B cell (primary cell): ENCODE data around the gene THY1. TPM values are rescaled to one million over a fixed set of nuclear protein-coding genes. Genes with fewer than 3 reads are reported as not detected.

ENCODE experiments used
- ATAC-seq: fragments of 200-7000 bp; cut with Tn5 transposase; one replicate; pipeline ENCODE4 v1.10.0; 2021; ENCODE audit warnings: low read depth, mild to moderate bottlenecking, moderate number of reproducible peaks, moderate library complexity
- CTCF ChIA-PET: fragments of 350-600 bp; sonication (Branson Sonifier 250); formaldehyde crosslinking; loops from one replicate; lab custom pipeline; 2021; ENCODE audit warnings: antibody characterized with exemption, inconsistent platforms; lab: Charles Lee
- POLR2A ChIA-PET: fragments of 350-600 bp; sonication (Branson Sonifier 250); formaldehyde crosslinking; loops from one replicate; lab custom pipeline; 2021; ENCODE audit warnings: antibody characterized with exemption; lab: Charles Lee
- DNase-seq: peaks from one replicate; pipeline ENCODE4 v3.0.0; 2013
- H2AFZ ChIP-seq: 2 replicates; pipeline ENCODE4 v1.6.1; 2012; ENCODE audit warnings: mild to moderate bottlenecking, low read depth, low read length; ENCODE audit not compliant: insufficient read depth, poor library complexity, severe bottlenecking
- H3K27ac ChIP-seq, 2 donors: 1 replicate in 1 of 2; 2 replicates in 1 of 2; pipeline ENCODE4 v1.5.1; 2012 to 2013; ENCODE audit warnings: low read length in 2 of 2, mild to moderate bottlenecking in 2 of 2, moderate library complexity in 1 of 2
- H3K27me3 ChIP-seq, 4 experiments: fragments of 200-600 bp in 1 of 4; sonication (generic) in 1 of 4; replicated peaks in 1 of 4; 1 replicate in 2 of 4; 2 replicates in 2 of 4; pipeline versions ENCODE4 v1.6.1 to v1.7.0; 2013 to 2016; ENCODE audit warnings: low read length in 3 of 4, mild to moderate bottlenecking in 2 of 4, mixed read lengths in 1 of 4, moderate library complexity in 1 of 4; ENCODE audit not compliant: insufficient read depth in 4 of 4, control insufficient read depth in 3 of 4; ENCODE audit errors: control extremely low read depth in 1 of 4
- H3K36me3 ChIP-seq, 2 experiments: replicated peaks in 1 of 2; 1 replicate in 1 of 2; 2 replicates in 1 of 2; pipeline versions ENCODE4 v1.6.1 to v1.7.1; 2013; ENCODE audit warnings: low read length in 1 of 2; ENCODE audit not compliant: insufficient read depth in 2 of 2, control insufficient read depth in 1 of 2; ENCODE audit errors: control extremely low read depth in 1 of 2, extremely low read depth in 1 of 2
- H3K4me1 ChIP-seq, 2 donors: fragments of 200-600 bp in 1 of 2; sonication (generic) in 1 of 2; 1 replicate in 1 of 2; 2 replicates in 1 of 2; pipeline versions ENCODE4 v1.5.1 to v1.6.1; 2013 to 2017; ENCODE audit warnings: low read length in 2 of 2; ENCODE audit not compliant: control insufficient read depth in 2 of 2, insufficient read depth in 2 of 2
- H3K4me2 ChIP-seq: replicated peaks from 2 replicates; pipeline ENCODE3; 2012; ENCODE audit warnings: mild to moderate bottlenecking, low read depth, low read length; ENCODE audit not compliant: poor library complexity, severe bottlenecking
- H3K4me3 ChIP-seq, 5 experiments: fragments of 200-600 bp in 1 of 5; sonication (generic) in 1 of 5; 1 replicate in 3 of 5; 2 replicates in 2 of 5; pipeline versions ENCODE4 v1.5.1 to v1.7.0; 2011 to 2016; ENCODE audit warnings: low read length in 4 of 5, mild to moderate bottlenecking in 4 of 5, low read depth in 2 of 5, control low read depth in 1 of 5, moderate library complexity in 1 of 5; ENCODE audit not compliant: insufficient read depth in 1 of 5; ENCODE audit errors: control extremely low read depth in 1 of 5, extremely low read depth in 1 of 5
- H3K79me2 ChIP-seq: fragments of 200-600 bp; sonication (generic); one replicate; pipeline ENCODE4 v1.6.0; 2016; ENCODE audit warnings: low read length; ENCODE audit not compliant: control insufficient read depth, insufficient read depth
- H3K9ac ChIP-seq: fragments of 200-600 bp; sonication (generic); 2 replicates; pipeline ENCODE4 v1.6.1; 2017; ENCODE audit warnings: mild to moderate bottlenecking, low read length, moderate library complexity
- H3K9me3 ChIP-seq, 3 donors: one replicate each; pipeline versions ENCODE4 v1.6.1 to v1.7.1; 2013; ENCODE audit warnings: low read length in 2 of 3; ENCODE audit not compliant: control insufficient read depth in 2 of 3, insufficient read depth in 1 of 3; ENCODE audit errors: control extremely low read depth in 1 of 3
- H4K20me1 ChIP-seq: 2 replicates; pipeline ENCODE4 v1.6.0; 2012; ENCODE audit warnings: mild to moderate bottlenecking, low read length; ENCODE audit not compliant: insufficient read depth, control insufficient read depth, poor library complexity, severe bottlenecking
- H3K27ac Mint-ChIP-seq: one replicate; pipeline ENCODE4 v1.8.0; 2021; ENCODE audit warnings: mixed read lengths
- H3K27me3 Mint-ChIP-seq: one replicate; pipeline ENCODE4 v1.8.0; 2021; ENCODE audit warnings: mixed read lengths
- H3K4me1 Mint-ChIP-seq: one replicate; pipeline ENCODE4 v1.8.0; 2021; ENCODE audit warnings: mixed read lengths
- H3K4me3 Mint-ChIP-seq: one replicate; pipeline ENCODE4 v1.8.0; 2021; ENCODE audit warnings: mixed read lengths
- H3K9me3 Mint-ChIP-seq: one replicate; pipeline ENCODE4 v1.8.0; 2022; ENCODE audit warnings: mixed read lengths; ENCODE audit not compliant: insufficient read depth
- EZH2 ChIP-seq: IDR thresholded peaks from 2 replicates; pipeline ENCODE4 v1.6.1; 2012; ENCODE audit warnings: borderline replicate concordance, low read depth, mild to moderate bottlenecking, moderate library complexity, low read length; ENCODE audit not compliant: insufficient read depth, poor library complexity, severe bottlenecking
- WGBS: methylation state at CpG from one replicate; pipeline ENCODE4 v1.1.5; 2013; ENCODE audit warnings: missing lambda C conversion rate; ENCODE audit not compliant: insufficient coverage; 5-methylcytosine and 5-hydroxymethylcytosine counted together
- intact Hi-C: fragments of 100-400 bp; cut with micrococcal nuclease; formaldehyde crosslinking; loops from one replicate; pipeline ENCODE4 v1.10.0; 2022
- polyA plus RNA-seq: library from polyadenylated mRNA; depleted of rRNA; stranded (reverse); fragments of >200 nt; gene quantifications from 2 replicates; pipeline ENCODE4 v1.2.3, GENCODE V29; 2012
- total RNA-seq, 2 donors: library from RNA; stranded (reverse); fragments of 120-200 nt in 1 of 2; gene quantifications; 1 replicate in 1 of 2; 2 replicates in 1 of 2; pipeline versions ENCODE4 v1.2.3 to v1.2.4, GENCODE V29; 2013 to 2022
- TF ChIP-seq, protein P1 (sequence below): fragments of 200-600 bp; IDR thresholded peaks from one replicate; pipeline ENCODE4 v1.8.0; 2022; ENCODE audit warnings: antibody characterized with exemption, mild to moderate bottlenecking

Gene THY1
- total and polyA plus RNA-seq, 2 donors (not counting 1 experiment from before 2014, with no cell fraction given), result not detected

DNA sequence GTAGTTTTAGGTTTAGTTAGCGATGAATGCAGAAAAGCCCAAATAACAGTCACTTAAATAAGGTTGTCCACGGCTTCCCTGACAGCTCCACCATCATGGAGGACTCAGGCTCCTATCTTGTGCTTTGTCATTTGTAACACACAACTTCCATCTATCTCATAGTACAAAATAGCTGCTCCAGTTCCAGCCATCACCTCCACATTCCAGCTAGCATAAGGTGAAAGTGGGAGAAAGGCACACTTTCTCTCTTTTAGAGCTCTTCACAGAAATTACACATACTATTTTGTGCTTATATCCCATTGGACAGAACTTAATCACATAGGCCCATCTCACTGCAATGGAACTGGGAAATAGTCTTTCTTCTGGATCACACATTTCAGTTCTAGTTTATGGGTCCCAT is 8.7 kb downstream of the THY1 start:
- Histone ChIP-seq H3K79me2 (no peaks in the 10 kb centered on the region), H4K20me1 (no peaks in the 10 kb centered on the region), H3K9ac (no peak overlapping the region), H3K36me3 (no peaks in the 10 kb centered on the region), H3K9me3 (peaks cover 0 to 4% (median 0%) of the 10 kb centered on the region in 3 donors), H3K27me3 (peaks cover 0 to 3% (median 0%) of the 10 kb centered on the region in 4 experiments), H2AFZ (no peak overlapping the region), H3K27ac (no peak overlapping the region), H3K4me2 (no peak overlapping the region), H3K4me3 (no peak overlapping the region), H3K4me1 (no peaks in the 10 kb centered on the region)
- Mint-ChIP-seq H3K4me3 (no peak overlapping the region), H3K4me1 (no peaks in the 10 kb centered on the region), H3K27me3 (peaks cover 26% of the 10 kb centered on the region), H3K9me3 (peaks cover 3% of the 10 kb centered on the region), H3K27ac (no peak overlapping the region)
- no peak for DNase-seq
- ChIA-PET CTCF (no interaction called here), POLR2A (no interaction called here)
- intact Hi-C loops, result no loop called here
- no CpG with 5 or more reads among the region's 2 CpGs for WGBS
- TF ChIP-seq, protein P1, sequence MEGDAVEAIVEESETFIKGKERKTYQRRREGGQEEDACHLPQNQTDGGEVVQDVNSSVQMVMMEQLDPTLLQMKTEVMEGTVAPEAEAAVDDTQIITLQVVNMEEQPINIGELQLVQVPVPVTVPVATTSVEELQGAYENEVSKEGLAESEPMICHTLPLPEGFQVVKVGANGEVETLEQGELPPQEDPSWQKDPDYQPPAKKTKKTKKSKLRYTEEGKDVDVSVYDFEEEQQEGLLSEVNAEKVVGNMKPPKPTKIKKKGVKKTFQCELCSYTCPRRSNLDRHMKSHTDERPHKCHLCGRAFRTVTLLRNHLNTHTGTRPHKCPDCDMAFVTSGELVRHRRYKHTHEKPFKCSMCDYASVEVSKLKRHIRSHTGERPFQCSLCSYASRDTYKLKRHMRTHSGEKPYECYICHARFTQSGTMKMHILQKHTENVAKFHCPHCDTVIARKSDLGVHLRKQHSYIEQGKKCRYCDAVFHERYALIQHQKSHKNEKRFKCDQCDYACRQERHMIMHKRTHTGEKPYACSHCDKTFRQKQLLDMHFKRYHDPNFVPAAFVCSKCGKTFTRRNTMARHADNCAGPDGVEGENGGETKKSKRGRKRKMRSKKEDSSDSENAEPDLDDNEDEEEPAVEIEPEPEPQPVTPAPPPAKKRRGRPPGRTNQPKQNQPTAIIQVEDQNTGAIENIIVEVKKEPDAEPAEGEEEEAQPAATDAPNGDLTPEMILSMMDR, result no peak
- no peak for TF ChIP-seq EZH2
- no peak for ATAC-seq

- Histone ChIP-seq H2AFZ (no peak overlapping the region), H3K9ac (no peak overlapping the region), H4K20me1 (no peaks in the 10 kb centered on the region), H3K4me2 (no peak overlapping the region), H3K27ac (no peak overlapping the region), H3K4me3 (no peak overlapping the region), H3K36me3 (no peaks in the 10 kb centered on the region), H3K79me2 (no peaks in the 10 kb centered on the region), H3K4me1 (no peaks in the 10 kb centered on the region), H3K9me3 (peaks cover 0 to 4% (median 0%) of the 10 kb centered on the region in 3 donors), H3K27me3 (no peaks in the 10 kb centered on the region)
- Mint-ChIP-seq H3K4me1 (no peaks in the 10 kb centered on the region), H3K27ac (no peak overlapping the region), H3K27me3 (peaks cover 15% of the 10 kb centered on the region), H3K9me3 (peaks cover 3% of the 10 kb centered on the region), H3K4me3 (no peak overlapping the region)
- ATAC-seq (no peak), DNase-seq (no peak)
- ChIA-PET CTCF (no interaction called here), POLR2A (no interaction called here)
- intact Hi-C loops, result no loop called here
- TF ChIP-seq EZH2, result no peak
- TF ChIP-seq, protein P1, result no peak
- WGBS, result 82% methylated on average over 2 of the region's 2 CpGs
These were observed 10.9 kb downstream of the THY1 start for GRCh38 chr11:119412072-119412471.
